Stimulated activated CD4-positive, alpha-beta T cell treated with anti-CD3 and anti-CD28 coated beads, Interleukin-12 subunit alpha, Interleukin-12 subunit beta, amount 100 ng/mL, for 48 hours (primary cell): ENCODE data around the gene LDLRAD4.

Experiments used
- DNase-seq, 3 donors: peaks; one replicate each; pipeline ENCODE4 v3.0.0-alpha.2; 2020; ENCODE audit warnings: low read depth in 2 of 3, low spot score in 1 of 3

Gene LDLRAD4

GRCh38 chr18:13227910-13228309 is 9.3 kb downstream of the LDLRAD4 start:
- no peak for DNase-seq

- no peak for DNase-seq
Measured at GRCh38 chr18:13229001-13229671, 10.6 kb downstream of the LDLRAD4 start.

GRCh38 chr18:13231151-13231550 is 12.6 kb downstream of the LDLRAD4 start:
- DNase-seq = no peak

- DNase-seq = no peak
Measured at GRCh38 chr18:13232086-13232917, 13.7 kb downstream of the LDLRAD4 start.

- no peak for DNase-seq
Measured at GRCh38 chr18:13232971-13233786, 14.6 kb downstream of the LDLRAD4 start.

GRCh38 chr18:13233787-13234783 is 15.5 kb downstream of the LDLRAD4 start:
- DNase-seq = no peak

- DNase-seq = no peak
Measured at GRCh38 chr18:13235421-13235831, 16.9 kb downstream of the LDLRAD4 start.

- DNase-seq = no peak
Measured at GRCh38 chr18:13235981-13236380, 17.4 kb downstream of the LDLRAD4 start.

- DNase-seq = no peak
Measured at GRCh38 chr18:13236411-13236810, 17.9 kb downstream of the LDLRAD4 start.

GRCh38 chr18:13237073-13237472 is 18.5 kb downstream of the LDLRAD4 start:
- DNase-seq = no peak

- no peak for DNase-seq
Measured at GRCh38 chr18:13237641-13238040, 19.1 kb downstream of the LDLRAD4 start.

GRCh38 chr18:13239171-13239956 is 20.8 kb downstream of the LDLRAD4 start:
- DNase-seq = no peak

GRCh38 chr18:13240060-13240725 is 21.6 kb downstream of the LDLRAD4 start:
- no peak for DNase-seq

GRCh38 chr18:13241083-13241892 is 22.7 kb downstream of the LDLRAD4 start:
- no peak for DNase-seq

GRCh38 chr18:13241893-13242175 is 23.3 kb downstream of the LDLRAD4 start:
- DNase-seq = no peak

GRCh38 chr18:13242797-13243196 is 24.2 kb downstream of the LDLRAD4 start:
- DNase-seq = no peak

GRCh38 chr18:13243363-13243762 is 24.8 kb downstream of the LDLRAD4 start:
- DNase-seq = no peak

- DNase-seq = no peak
Measured at GRCh38 chr18:13244135-13244534, 25.6 kb downstream of the LDLRAD4 start.
